GM12878 (cell line): ENCODE data around the gene USP4. TPM values are rescaled to one million over a fixed set of nuclear protein-coding genes. Genes with fewer than 3 reads are reported as not detected.

Experiments
- ATF3 ChIP-seq: IDR thresholded peaks from 2 replicates; pipeline ENCODE4 v1.6.1; 2011; ENCODE audit warnings: low read depth, mild to moderate bottlenecking, low read length, moderate library complexity, borderline replicate concordance; ENCODE audit errors: extremely low read depth
- CBFB ChIP-seq: IDR thresholded peaks from 2 replicates; pipeline ENCODE4 v1.6.1; 2016; ENCODE audit warnings: antibody characterized with exemption, low read depth
- CBX3 ChIP-seq: fragments of 200-600 bp; sonication (generic); IDR thresholded peaks from 2 replicates; pipeline ENCODE4 v1.6.1; 2016; ENCODE audit warnings: low read depth, borderline replicate concordance
- CHD2 ChIP-seq: IDR thresholded peaks from 2 replicates; pipeline ENCODE4 v1.6.1; 2011; ENCODE audit warnings: low read depth, low read length, improper control_type of control experiment, borderline replicate concordance
- FOS ChIP-seq: IDR thresholded peaks from 3 replicates; pipeline ENCODE4 v1.6.1; 2011; ENCODE audit warnings: borderline replicate concordance; ENCODE audit not compliant: insufficient read length; ENCODE audit errors: extremely low read depth
- FOXK2 ChIP-seq: fragments of 450-650 bp; IDR thresholded peaks from 2 replicates; pipeline ENCODE4 v1.6.1; 2017; ENCODE audit warnings: mild to moderate bottlenecking, moderate library complexity
- HDAC6 ChIP-seq: fragments of 200-600 bp; sonication (generic); IDR thresholded peaks from one replicate; pipeline ENCODE4 v1.8.0; 2017; ENCODE audit warnings: antibody characterized with exemption; ENCODE audit not compliant: unreplicated experiment
- HSF1 ChIP-seq: fragments of 150-350 bp; IDR thresholded peaks from 2 replicates; pipeline ENCODE4 v1.6.1; 2014; ENCODE audit warnings: mild to moderate bottlenecking, low read depth, low read length
- MEF2B ChIP-seq: fragments of 450-650 bp; IDR thresholded peaks from 2 replicates; pipeline ENCODE4 v1.6.1; 2018; ENCODE audit warnings: mild to moderate bottlenecking, moderate library complexity; ENCODE audit not compliant: partially characterized antibody, poor library complexity, severe bottlenecking
- MTA3 ChIP-seq: IDR thresholded peaks from 2 replicates; pipeline ENCODE4 v1.6.1; 2012; ENCODE audit warnings: low read length, inconsistent platforms, borderline replicate concordance
- NFXL1 ChIP-seq: fragments of 450-650 bp; IDR thresholded peaks from 2 replicates; pipeline ENCODE4 v1.6.1; 2017; ENCODE audit warnings: antibody characterized with exemption, mild to moderate bottlenecking, borderline replicate concordance
- POLR2A ChIP-seq: IDR thresholded peaks from 2 replicates; pipeline ENCODE4 v1.6.1; 2011; ENCODE audit warnings: low read depth, mild to moderate bottlenecking, low read length
- POLR2AphosphoS5 ChIP-seq: IDR thresholded peaks from 2 replicates; pipeline ENCODE4 v1.6.1; 2011; ENCODE audit warnings: mild to moderate bottlenecking, low read length, inconsistent platforms
- TCF7 ChIP-seq: IDR thresholded peaks from 2 replicates; pipeline ENCODE4 v1.6.1; 2014; ENCODE audit warnings: antibody characterized with exemption, borderline replicate concordance
- ZNF217 ChIP-seq: fragments of 450-650 bp; IDR thresholded peaks from 2 replicates; pipeline ENCODE4 v1.6.1; 2017; ENCODE audit warnings: antibody characterized with exemption, mild to moderate bottlenecking
- ZNF592 ChIP-seq: fragments of 450-650 bp; IDR thresholded peaks from 2 replicates; pipeline ENCODE4 v1.6.1; 2017; ENCODE audit warnings: mild to moderate bottlenecking, moderate library complexity
- polyA plus RNA-seq, 11 experiments: library from polyadenylated mRNA; depleted of rRNA in 4 of 11; unstranded in 6 of 11; stranded (reverse) in 5 of 11; fragments of >200 nt; fragmentation: Nextera tagmentation in 4 of 11; fragmentation: Illumina TruSeq in 1 of 11; extraction: Ambion mirVana in 4 of 11; extraction: Trizol in 1 of 11; gene quantifications; 1 replicate in 1 of 11; 2 replicates in 10 of 11; pipeline versions ENCODE4 v1.2.1 to v1.2.3, GENCODE V29; 2011 to 2016; ENCODE audit warnings: inconsistent platforms in 2 of 11, missing spikeins in 2 of 11, low read depth in 1 of 11
- total RNA-seq, 4 experiments: library from RNA; depleted of rRNA in 3 of 4; stranded (reverse); fragments of >200 nt in 3 of 4; fragmentation: Illumina TruSeq in 1 of 4; extraction: Trizol in 1 of 4; gene quantifications; 2 replicates each; pipeline versions ENCODE4 v1.2.1 to v1.2.3, GENCODE V29; 2013 to 2021

Gene USP4
- total and polyA plus RNA-seq, 10 of the 15 experiments (the other 5 are each of a cell fraction or from before 2014, with no cell fraction given), result 26.5 to 77.1 (median 66.0) TPM

- TF ChIP-seq NFXL1 (no peak), POLR2AphosphoS5 (peak; percentile 88), MTA3 (no peak), HSF1 (no peak), ATF3 (no peak), FOS (no peak), FOXK2 (no peak), MEF2B (peak; percentile 62), CBX3 (no peak), TCF7 (no peak), ZNF217 (no peak; the same call in 1 of the 2 replicates), ZNF592 (peak; percentile 73; the same call in 1 of the 2 replicates), HDAC6 (no peak), CBFB (peak; percentile 72; the same call in 1 of the 2 replicates), CHD2 (peak; percentile 88), POLR2A (peak; percentile 95)
Measured at GRCh38 chr3:49339941-49340800, at the start of gene USP4 (continued).
